ENCODE measurements around the gene STK32A. TPM values are rescaled to one million over a fixed set of nuclear protein-coding genes. Genes with fewer than 3 reads are reported as not detected.

Gene STK32A
- total and polyA plus RNA-seq, 9 of the 15 experiments (the other 6 are each of a cell fraction or from before 2014, with no cell fraction given): not detected

DNA sequence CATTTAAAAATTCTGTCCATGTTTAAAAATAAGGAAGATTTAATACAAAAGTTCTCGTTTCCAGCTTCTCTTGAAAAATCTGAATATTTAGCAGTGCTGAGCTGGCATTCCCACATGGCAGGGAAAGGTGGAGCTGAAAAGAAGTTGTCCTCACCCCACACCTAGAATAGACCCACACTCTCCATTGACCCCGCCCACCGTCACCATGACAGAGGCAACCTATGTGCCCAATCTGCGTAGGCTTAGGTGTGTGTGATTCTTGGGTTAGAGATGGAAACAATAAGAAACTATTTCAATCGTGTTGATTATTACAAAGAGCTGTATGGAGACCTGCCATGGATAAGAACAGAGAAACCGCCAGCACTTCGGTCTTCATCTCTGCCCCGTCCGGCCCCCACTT is 8.9 kb upstream of the STK32A start (continued):
- no peak for TF ChIP-seq GTF3C2 (IDR thresholded peaks at IDR 0.05; ENCODE audit: borderline replicate concordance, extremely low read depth, insufficient read length)

- H3K4me1 ChIP-seq (replicated peaks in 1 of 2; ENCODE audit: control insufficient read depth in 2 of 2, insufficient read depth in 2 of 2, low read length in 2 of 2): no peaks in the 10 kb centered on the region
- DNase-seq (ENCODE audit: extremely low read depth in 1 of 4, low spot score in 3 of 4) (no peak), ATAC-seq (no peak), FAIRE-seq (no peak)
- H3K79me2 ChIP-seq (ENCODE audit: control insufficient read depth, insufficient read depth, low read length): no peaks in the 10 kb centered on the region
- no peaks in the 10 kb centered on the region for H3K36me3 ChIP-seq (ENCODE audit: control insufficient read depth, insufficient read depth, low read length)
- ChIA-PET CTCF (ENCODE audit: low intra/inter-chr PET ratio) (no interaction called here), POLR2A (no interaction called here)
- no peak overlapping the region for H3K4me3 ChIP-seq
- WGBS (ENCODE audit: insufficient coverage, low coverage, missing lambda C conversion rate): 0% methylated on average over 12 of the region's 15 CpGs
- no peak overlapping the region for H3K27ac ChIP-seq (ENCODE audit: extremely low read depth, low read depth, low read length)
- no peaks in the 10 kb centered on the region for H4K20me1 ChIP-seq (replicated peaks; ENCODE audit: control insufficient read depth, insufficient read depth, low read length)
- H3K9me1 ChIP-seq (ENCODE audit: control insufficient read depth, insufficient read depth, low read length): no peaks in the 10 kb centered on the region
- no peak overlapping the region for H2AFZ ChIP-seq (ENCODE audit: low read depth, low read length)
- H3K9ac ChIP-seq (ENCODE audit: insufficient read depth in 1 of 2, low read depth in 2 of 2, low read length in 2 of 2): no peak overlapping the region
- no peaks in the 10 kb centered on the region for H3K27me3 ChIP-seq (ENCODE audit: control insufficient read depth in 2 of 2, insufficient read depth in 2 of 2, low read length in 2 of 2)
- in situ Hi-C loops (cut with MboI): no loop called here
- no TSS peak for BruUV-seq (replicated peaks)
- no peak for TF ChIP-seq ZNF778 (CRISPR knock-in tag; IDR thresholded peaks at IDR 0.05)
- TF ChIP-seq DNMT1 (IDR thresholded peaks at IDR 0.05): no peak
- TF ChIP-seq ZFP36 (IDR thresholded peaks at IDR 0.05; ENCODE audit: low read depth, low read length, partially characterized antibody): no peak
- no peak for TF ChIP-seq KAT8 (IDR thresholded peaks at IDR 0.05; ENCODE audit: low read depth)
- TF ChIP-seq, protein P1, sequence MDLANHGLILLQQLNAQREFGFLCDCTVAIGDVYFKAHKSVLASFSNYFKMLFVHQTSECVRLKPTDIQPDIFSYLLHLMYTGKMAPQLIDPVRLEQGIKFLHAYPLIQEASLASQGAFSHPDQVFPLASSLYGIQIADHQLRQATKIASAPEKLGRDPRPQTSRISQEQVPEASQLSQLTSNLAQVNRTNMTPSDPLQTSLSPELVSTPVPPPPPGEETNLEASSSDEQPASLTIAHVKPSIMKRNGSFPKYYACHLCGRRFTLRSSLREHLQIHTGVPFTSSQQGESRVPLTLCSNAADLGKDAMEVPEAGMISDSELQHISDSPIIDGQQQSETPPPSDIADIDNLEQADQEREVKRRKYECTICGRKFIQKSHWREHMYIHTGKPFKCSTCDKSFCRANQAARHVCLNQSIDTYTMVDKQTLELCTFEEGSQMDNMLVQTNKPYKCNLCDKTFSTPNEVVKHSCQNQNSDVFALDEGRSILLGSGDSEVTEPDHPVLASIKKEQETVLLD (IDR thresholded peaks at IDR 0.05): no peak
- no peak for TF ChIP-seq USF2 (CRISPR knock-in tag; IDR thresholded peaks at IDR 0.05)
- no peak for TF ChIP-seq FOXK1 (CRISPR knock-in tag; IDR thresholded peaks at IDR 0.05; ENCODE audit: borderline replicate concordance)
- TF ChIP-seq TCF7 (IDR thresholded peaks at IDR 0.05; ENCODE audit: borderline replicate concordance): no peak
- TF ChIP-seq NFXL1 (CRISPR knock-in tag; IDR thresholded peaks at IDR 0.05): no peak
- H3K9me3 ChIP-seq (replicated peaks; ENCODE audit: control insufficient read depth, insufficient read depth, low read depth, low read length): 0 out of 2 replicates have a peak, but pooled peaks cover 1% of the 10 kb centered on the region
- intact Hi-C loops (cut with micrococcal nuclease): loop anchor here (10.0 kb wide), 1 partner anchor 168 kb away; no protein-coding TSS in a partner anchor
- H3K4me2 ChIP-seq (ENCODE audit: insufficient read depth, low read length): no peak overlapping the region
Measured at GRCh38 chr5:147226512-147226911, 8.3 kb upstream of the STK32A start.
